Neural cell (in vitro differentiated cells): ENCODE measurements around the gene RUNX1.

Experiments
- EP300 ChIP-seq: fragments of 450-650 bp; conservative IDR thresholded peaks from 2 replicates; pipeline ENCODE4 v1.6.1; 2014; ENCODE audit warnings: antibody characterized with exemption, mild to moderate bottlenecking, moderate library complexity; ENCODE audit not compliant: poor library complexity, severe bottlenecking
- POLR2AphosphoS5 ChIP-seq: IDR thresholded peaks from 2 replicates; pipeline ENCODE4 v1.6.1; 2012
- TF ChIP-seq, protein P1 (sequence below): fragments of 450-650 bp; IDR thresholded peaks from 2 replicates; pipeline ENCODE4 v1.5.1; 2014; ENCODE audit warnings: antibody characterized with exemption, mild to moderate bottlenecking, moderate library complexity; ENCODE audit not compliant: poor library complexity, severe bottlenecking

DNA sequence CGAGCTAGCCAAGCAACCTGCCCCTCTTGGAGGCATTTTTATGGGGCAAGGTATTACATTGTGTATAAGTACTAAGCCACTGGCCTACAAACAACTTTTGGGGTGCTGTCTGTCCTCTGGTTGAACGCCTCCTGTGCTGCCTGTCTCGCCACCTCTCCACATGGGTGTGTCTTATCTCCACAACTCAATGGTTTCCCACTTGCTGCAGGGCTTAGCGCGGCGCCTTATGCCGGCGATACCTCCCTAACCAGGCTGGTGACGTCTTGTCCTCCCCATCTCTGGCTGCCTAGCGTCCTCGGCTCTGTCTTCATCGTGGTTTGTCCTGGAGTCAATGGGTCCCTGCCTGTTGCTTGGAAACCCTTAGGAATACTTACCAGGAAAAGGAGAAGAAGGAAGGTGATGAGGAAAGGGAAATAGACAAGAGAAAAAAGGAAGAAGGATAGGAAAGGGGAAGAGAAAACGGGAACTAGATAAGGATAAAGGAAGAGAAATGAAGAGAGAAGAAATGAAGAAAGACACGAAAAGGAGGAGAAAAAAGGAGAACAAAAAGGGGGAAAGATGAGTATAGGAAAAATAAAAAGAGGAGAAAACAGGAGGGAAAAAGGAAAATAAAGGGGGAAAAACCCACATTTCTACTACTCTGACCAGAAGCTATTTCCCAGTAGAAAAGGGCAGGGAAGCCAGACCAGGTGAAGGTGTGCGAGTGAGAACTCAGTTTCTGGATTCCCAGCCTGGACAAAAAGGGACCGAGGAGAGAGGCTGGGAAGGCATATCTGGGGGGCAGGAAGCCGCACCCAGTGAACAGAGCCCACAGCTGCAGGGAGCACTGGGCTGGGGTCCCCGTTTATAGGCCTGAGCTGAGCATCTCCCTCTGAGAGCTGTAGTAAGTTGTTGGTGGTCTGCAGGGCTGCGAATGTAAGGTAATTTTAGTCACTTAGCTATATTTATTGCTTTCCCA is 294.1 kb downstream of the RUNX1 start:
- TF ChIP-seq POLR2AphosphoS5 (no peak), EP300 (no peak)
- TF ChIP-seq, protein P1, sequence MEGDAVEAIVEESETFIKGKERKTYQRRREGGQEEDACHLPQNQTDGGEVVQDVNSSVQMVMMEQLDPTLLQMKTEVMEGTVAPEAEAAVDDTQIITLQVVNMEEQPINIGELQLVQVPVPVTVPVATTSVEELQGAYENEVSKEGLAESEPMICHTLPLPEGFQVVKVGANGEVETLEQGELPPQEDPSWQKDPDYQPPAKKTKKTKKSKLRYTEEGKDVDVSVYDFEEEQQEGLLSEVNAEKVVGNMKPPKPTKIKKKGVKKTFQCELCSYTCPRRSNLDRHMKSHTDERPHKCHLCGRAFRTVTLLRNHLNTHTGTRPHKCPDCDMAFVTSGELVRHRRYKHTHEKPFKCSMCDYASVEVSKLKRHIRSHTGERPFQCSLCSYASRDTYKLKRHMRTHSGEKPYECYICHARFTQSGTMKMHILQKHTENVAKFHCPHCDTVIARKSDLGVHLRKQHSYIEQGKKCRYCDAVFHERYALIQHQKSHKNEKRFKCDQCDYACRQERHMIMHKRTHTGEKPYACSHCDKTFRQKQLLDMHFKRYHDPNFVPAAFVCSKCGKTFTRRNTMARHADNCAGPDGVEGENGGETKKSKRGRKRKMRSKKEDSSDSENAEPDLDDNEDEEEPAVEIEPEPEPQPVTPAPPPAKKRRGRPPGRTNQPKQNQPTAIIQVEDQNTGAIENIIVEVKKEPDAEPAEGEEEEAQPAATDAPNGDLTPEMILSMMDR = no peak
